Embryonic facial prominence (tissue), 1 donor: ENCODE data around the gene PLA2G4B.

Experiments used
- DNase-seq: peaks from one replicate; pipeline ENCODE4 v3.0.0-alpha.2; 2016; ENCODE audit errors: extremely low spot score

PLA2G4B gene, protein sequence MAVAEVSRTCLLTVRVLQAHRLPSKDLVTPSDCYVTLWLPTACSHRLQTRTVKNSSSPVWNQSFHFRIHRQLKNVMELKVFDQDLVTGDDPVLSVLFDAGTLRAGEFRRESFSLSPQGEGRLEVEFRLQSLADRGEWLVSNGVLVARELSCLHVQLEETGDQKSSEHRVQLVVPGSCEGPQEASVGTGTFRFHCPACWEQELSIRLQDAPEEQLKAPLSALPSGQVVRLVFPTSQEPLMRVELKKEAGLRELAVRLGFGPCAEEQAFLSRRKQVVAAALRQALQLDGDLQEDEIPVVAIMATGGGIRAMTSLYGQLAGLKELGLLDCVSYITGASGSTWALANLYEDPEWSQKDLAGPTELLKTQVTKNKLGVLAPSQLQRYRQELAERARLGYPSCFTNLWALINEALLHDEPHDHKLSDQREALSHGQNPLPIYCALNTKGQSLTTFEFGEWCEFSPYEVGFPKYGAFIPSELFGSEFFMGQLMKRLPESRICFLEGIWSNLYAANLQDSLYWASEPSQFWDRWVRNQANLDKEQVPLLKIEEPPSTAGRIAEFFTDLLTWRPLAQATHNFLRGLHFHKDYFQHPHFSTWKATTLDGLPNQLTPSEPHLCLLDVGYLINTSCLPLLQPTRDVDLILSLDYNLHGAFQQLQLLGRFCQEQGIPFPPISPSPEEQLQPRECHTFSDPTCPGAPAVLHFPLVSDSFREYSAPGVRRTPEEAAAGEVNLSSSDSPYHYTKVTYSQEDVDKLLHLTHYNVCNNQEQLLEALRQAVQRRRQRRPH

DNA sequence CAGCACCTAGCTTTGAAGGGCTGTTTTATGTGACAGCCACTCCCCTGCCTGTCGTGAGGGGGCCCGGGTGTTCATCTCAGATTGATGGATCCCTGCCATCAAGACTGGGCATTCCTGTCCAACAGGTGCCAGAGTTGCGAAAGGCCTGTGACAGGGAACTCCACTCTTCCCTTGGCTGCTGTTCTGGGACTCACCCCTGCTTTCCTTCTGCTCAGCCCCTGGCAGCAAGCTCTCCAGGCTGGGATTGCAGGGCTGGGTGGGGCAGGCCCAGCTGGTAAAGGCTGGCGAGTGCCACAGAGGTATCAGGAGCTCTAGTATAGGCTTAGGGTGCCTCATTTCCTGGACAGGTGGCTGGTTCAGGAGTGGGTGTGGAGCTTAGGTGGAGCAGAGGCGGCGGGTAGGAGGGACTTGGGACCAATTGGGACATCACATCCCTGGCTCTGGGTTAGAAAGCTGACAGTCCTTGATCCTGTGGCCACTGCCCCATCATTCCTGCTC, at the start of gene PLA2G4B:
TSS of gene PLA2G4B (plus strand) at position 448 of the 498 bp plus-strand sequence. CDS start 67 bp downstream, outside the sequence.
- DNase-seq, result no peak

- no peak for DNase-seq
Observed at GRCh38 chr15:41789236-41789635, 49.4 kb upstream of the PLA2G4B start.

DNA sequence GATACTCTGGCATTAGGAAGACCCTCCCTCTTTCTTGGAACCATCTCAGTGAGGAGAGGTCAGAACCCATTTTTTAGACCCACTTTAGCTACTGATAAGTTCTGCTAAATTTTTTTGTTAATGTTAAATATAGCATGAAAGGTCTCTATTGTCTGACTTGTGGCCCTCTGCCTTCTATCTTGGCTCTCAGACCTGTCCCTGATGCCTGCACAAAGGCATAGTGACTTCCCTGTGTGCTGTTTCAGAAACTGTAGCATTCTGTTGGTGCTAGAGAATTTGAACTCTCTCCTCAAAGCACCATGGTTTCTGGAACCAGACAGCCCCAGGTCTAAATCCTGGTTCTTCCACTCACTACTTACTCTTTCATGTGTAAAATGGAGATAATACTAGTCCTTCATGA, 49.0 kb upstream of the PLA2G4B start:
- no peak for DNase-seq

DNA sequence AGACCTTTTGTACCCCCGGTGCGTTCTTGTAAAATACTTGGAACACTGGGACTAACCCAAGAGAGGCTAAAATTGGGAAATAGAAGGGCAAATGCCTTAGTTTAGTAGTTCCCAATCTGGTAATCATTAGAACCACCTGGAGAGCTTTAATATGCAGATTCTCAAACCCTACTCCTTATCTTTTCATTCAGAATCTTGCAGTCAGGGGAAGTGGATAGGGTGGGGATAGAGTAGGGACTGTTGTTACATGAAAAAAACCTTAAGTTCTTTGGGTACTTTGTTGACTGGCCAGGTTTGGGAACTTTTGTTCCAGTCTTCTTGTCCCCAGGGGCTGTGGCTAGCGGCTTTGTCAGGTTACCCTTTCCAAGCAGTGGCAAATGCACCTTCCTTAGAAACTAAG, 48.5 kb upstream of the PLA2G4B start:
- no peak for DNase-seq

DNA sequence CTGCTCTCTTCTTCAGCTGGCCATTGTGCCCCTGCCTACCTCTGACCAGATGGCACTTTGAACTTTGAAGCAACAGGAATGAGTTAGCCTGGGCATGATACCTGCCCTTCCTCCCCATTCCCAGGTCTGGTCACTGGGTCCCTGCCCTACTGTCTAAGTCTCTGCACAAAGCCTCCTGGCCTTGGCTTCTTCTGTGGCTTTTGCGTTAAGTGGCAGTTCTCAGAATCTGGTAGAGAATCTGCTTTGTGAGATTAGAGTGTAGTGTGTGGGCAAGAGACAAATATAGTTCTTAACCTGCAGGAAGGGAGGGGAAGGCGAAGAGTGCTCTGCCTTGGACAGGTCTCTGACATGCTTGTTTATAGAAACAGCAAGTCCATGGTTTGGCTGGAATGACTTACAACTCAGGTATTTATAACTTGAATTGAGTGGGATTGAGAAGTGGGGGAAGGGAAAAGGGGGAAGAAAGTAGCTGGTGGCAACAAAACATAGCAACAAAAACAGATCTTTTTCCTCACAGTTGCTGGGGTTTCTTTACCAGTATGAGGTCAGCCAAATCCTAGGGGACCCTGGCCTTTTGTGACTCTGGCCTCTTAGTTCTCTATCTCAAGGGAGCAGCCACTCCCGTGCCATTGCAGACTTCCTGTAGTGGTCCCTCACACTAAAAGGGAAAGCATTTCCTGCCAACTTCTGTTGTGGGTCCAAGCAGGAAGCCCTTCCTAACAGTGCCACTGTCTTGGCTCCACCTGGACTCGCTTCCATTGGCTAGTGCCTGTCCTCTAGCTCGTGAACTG, 47.7 kb upstream of the PLA2G4B start:
- DNase-seq, result no peak

DNA sequence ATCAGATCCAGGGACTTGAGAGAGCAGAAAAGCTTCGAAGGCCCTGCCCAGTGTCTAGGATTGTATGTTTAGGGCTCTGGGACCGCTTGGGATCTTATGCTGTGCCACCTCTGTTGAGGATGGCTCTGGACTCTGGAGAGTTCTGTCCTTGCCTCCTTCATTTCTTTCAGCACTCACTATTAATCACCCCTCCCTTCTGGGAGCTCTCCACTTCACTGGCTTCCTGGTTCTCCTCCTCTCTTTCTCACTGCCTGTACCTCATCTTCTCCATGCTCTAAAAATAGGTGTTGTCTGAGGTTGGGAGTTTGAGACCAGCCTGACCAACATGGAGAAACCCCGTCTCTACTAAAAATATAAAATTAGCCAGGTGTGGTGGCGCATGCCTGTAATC, 47.1 kb upstream of the PLA2G4B start:
- DNase-seq, result no peak

DNA sequence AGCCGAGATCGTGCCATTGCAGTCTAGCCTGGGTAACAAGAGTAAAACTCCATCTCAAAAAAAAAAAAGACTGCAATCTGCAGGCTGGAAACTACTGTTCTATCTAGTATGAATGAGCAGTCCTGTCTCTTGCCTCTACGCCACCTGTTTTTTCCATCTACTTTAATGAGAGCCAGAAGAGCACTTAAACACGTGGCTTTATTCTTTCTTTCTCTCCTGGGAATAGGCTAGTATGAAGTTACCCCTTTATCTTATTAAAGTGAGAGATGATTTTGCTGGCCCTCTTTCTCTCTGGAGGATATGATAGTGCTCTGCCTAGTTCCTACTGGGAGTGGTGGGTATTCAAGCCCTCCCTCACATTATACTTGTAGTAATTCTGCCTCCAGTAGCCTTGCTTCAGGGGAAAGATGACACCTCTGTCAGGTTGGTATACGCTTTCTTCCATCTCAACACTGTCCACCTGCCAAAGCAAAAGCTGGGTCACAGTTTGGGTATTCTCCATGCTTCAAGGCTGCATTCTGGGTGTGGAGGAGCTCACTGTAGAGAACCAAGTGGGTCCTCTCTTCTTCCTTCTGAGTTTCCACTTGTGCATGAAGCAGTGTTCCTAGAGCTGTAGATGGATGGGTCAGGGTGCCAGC, 46.5 kb upstream of the PLA2G4B start:
- no peak for DNase-seq

DNA sequence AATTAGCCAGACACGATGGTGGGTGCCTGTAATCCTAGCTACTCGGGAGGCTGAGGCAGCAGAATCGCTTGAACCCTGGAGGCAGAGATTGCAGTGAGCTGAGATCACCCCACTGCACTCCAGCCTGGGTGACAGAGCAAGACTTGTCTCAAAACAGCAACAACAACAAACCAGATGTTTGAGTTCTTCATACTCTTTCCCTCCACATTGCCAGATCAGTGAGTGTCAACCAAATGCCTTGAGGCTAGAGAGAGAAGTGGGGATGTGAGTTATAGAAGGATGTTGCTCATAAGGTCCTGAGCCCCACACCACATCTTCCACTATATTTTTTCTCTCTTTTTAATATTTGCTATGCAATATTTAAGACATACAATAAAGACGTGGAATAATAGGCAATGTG, 44.6 kb upstream of the PLA2G4B start:
- no peak for DNase-seq

GRCh38 chr15:41795996-41796856, 42.4 kb upstream of the PLA2G4B start:
- peak; percentile 77 for DNase-seq

DNA sequence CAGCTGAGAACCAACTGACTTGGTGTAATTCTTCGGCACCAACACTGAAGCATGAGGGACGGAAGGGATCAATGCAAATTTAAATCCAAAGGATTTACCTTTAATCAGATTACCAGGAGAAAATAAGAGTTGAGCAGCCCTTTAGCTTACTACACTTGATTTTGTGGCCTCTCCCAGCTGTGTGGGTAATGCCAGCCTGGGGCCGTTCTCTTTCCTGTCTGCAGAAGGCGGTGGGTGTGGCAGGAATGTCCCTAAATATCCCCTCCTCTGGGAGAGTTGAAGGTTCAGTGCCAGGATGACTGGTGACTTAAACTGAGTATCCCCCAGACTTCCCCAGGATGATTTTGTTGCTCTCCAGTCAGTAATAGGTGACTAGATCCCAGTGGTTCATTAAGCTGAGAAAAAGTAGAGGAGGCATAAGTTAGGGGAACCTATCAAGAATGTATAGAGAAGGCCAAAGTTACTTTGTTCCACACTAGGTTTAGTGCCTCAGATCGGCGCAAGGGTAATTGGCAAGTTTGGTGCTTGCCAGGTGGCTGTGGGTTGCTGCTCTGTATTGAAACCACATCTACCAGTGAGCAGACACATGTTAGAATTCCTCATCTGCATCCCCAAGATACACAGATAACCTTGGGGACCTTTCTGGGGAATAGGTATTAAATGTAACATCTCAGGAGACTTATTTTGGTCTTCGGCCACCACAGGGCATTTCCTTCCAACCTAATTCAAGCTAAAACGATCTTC, 41.3 kb upstream of the PLA2G4B start:
- no peak for DNase-seq

DNA sequence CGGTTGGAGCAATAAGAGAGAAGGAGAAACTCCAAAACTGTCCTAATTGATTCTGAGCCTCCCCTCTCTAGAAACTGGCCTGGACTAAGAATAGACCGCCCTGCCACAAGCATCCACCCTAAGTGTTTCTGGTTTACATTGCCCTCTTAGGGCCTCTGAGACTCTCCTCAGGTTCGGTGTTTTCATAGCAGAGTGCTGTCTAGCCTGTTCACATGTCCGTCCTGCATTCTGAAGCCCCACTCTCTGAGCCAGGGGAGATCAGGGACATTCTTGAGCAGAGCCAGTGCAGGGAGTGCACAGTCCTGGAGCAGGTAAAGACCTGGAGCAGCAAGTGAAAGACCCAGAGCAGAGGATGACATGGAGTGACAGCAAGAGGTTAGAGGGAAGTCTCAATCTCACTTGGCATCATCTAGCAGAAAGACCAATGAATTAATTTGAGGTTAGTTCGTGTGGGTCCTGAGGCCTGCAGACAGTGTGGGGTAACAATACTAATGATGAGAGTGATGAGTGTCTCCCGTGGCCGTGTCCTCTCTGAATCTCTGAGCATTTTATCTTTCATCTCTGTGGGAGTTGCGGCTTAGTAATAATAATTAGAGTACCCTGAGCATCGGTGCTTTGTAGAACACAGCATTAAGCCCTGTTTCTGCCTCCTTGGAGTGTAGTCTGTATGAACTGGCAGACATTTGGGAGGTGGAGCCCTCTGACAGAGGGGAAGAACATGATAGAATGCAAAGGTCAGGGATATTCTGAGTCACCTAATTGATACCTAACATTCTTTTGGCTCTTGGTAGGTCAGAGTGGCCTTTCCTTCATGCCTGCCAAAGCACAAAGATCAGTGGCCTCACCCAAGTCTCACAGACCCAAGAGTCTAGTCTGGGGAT, 39.8 kb upstream of the PLA2G4B start:
- DNase-seq, result no peak

GRCh38 chr15:41799488-41799805, 39.2 kb upstream of the PLA2G4B start:
- DNase-seq, result no peak

- DNase-seq, result no peak
Observed at GRCh38 chr15:41801185-41801584, 37.5 kb upstream of the PLA2G4B start.

DNA sequence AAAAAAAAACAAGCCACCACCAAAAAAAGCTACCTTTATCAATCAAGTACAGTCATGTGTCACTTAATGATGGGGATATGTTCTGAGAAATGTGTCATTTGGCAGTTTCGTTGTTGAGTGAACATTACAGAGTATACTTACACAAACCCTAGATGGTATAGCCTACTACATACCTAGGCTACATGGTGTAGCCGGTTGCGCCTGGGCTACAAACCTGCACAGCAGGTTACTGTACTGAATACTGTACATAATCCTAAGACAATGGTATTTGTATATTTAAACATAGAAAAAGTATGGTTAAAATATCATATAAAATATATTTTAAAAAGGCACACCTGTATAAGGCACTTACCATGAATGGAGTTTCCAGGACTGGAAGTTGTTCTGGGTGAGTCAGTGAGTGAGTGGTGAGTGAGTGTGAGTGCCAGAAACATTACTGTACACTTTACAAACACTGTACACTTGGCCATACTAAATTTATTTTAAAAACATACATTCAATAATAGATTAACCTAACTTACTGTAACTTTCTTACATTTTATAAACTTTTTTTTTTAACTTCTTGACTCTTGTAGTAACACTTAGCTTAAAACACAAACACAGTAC, 36.7 kb upstream of the PLA2G4B start:
- no peak for DNase-seq

GRCh38 chr15:41804361-41804760, 34.3 kb upstream of the PLA2G4B start:
- DNase-seq, result no peak

- DNase-seq, result no peak
Observed at GRCh38 chr15:41804916-41805666, 33.6 kb upstream of the PLA2G4B start.

DNA sequence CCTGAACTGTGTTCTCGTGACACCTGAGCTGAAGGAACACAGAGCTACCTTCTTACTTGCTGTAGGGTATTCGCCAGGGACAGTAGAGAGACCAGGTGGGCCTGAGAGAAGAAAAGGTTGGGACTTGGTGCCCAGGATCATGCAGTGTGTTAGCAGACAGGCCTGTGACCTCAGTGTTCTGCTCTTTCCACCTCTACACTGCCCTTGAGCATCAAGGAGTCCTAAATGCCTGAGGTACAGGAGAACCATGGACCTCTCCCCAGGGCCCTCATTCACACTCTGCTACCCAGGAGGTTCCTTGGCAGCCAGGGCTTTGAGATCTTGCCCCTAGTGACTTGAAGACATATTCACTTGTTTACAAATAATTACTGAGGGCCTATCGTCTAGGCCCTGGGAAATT, 32.9 kb upstream of the PLA2G4B start:
- no peak for DNase-seq
